Suppressor macrophage treated with lipopolysaccharide for 1 hour (primary cell): ENCODE measurements around the gene OSTF1.
A peak's percentile ranks its signal among the peaks of the same experiment; 100 is the strongest.

Source experiments
- DNase-seq, 3 donors: peaks; one replicate each; pipeline ENCODE4 v3.0.0-alpha.2; 2020 to 2022

OSTF1 gene

GRCh38 chr9:75087824-75088645 is at the start of gene OSTF1, which contains the start of gene NMRK1:
Gene OSTF1 (plus strand): TSS chr9:75088514. CDS start chr9:75088693, 179 bp downstream.
Gene NMRK1 (minus strand): TSS chr9:75088155. CDS start chr9:75083115, 5,040 bp downstream.
- DNase-seq: peak; percentile 98 to 100 (median 100)

- no peak for DNase-seq
Observed at GRCh38 chr9:75039009-75039408, 49.3 kb upstream of the OSTF1 start.

DNA sequence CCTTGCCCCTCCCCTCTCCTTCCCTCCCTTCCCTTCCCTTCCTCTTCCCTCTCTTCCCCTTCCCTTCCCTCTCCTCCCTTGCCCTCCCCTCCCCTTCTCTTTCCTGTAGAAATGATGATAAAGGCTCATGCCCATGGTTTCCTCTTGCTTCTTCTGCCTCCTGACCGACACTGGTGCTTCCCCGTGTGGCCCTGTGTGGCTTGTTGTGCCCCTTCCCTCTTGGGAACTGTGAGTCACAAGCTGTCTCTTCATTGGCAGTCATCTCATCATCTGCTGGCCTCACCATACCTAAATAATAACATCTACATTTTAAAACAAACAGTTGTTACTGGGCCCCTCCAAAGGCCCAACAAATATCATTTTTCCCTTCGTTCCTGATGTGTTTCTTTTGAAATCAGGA is 48.5 kb upstream of the OSTF1 start:
- peak; percentile 34 to 53 (median 52) for DNase-seq

DNA sequence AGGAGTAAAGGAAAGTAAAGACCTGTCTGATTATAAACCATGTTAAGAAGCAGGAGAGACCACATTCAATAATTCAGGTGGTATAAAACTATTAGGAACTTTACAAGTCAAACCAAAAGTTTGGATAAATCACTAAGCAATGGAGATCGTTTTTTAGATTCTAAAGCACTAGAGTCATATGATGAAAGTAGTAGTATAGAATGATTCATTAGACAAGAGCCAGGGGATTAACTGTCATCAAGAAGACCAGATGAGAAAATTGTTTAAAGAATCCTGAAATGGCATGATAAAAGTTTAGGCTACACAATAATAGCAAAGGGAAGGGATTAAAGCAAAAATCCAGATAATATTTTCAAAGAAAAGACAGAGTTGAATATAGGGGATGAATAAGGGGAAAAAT is 47.3 kb upstream of the OSTF1 start:
- no peak for DNase-seq

DNA sequence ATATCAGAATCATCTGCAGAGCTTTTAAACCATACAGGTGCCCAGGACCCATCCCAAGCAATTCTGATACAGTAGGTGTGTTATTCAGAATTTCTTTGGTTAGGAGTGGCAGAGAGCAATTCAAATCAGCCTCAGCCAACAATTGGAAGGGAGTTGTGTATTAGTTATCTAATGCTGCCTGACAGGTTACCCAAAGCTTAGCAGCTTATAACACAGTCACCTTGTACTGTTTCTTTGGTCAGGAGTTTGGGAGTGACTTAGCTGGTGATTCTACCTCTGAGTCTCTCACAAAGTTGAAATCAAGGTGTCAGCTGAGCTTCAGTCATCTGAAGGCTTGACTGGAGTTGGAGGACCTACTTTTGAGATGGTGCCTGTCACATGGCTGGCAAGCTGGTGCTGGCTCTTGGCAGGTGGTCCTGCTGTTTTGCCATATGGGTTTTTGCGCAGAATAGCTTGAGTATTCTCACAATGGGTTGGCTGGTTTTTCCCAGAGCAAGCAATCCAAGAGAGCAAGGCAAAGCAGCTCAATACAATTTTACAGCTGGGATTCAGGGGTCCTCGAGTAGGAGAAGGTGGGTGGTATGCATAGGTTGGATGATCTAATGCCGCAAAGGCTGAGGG is 41.5 kb upstream of the OSTF1 start:
- DNase-seq: no peak

- DNase-seq: no peak
Observed at GRCh38 chr9:75047506-75047905, 40.8 kb upstream of the OSTF1 start.

DNA sequence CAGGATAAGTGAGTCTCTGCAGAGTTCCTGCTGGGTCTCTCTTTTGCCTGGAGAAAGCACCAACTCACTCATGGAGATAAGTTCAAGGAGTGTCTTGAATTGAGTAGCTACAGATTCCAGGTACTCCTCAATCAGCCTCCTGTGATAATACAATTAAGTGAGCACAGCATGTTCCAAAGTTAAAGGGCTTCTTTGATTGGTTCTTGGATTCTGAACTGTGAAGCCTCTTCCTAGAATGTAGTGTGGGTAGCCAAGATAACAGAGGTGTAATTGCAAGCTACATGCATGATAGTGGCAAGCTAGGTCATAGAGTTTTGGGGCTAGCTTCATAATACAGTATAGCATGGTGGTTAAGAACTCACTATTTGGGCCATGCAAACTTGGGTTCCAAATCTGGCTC is 37.0 kb upstream of the OSTF1 start:
- no peak for DNase-seq

GRCh38 chr9:75053869-75054268 is 34.4 kb upstream of the OSTF1 start:
- DNase-seq: no peak

DNA sequence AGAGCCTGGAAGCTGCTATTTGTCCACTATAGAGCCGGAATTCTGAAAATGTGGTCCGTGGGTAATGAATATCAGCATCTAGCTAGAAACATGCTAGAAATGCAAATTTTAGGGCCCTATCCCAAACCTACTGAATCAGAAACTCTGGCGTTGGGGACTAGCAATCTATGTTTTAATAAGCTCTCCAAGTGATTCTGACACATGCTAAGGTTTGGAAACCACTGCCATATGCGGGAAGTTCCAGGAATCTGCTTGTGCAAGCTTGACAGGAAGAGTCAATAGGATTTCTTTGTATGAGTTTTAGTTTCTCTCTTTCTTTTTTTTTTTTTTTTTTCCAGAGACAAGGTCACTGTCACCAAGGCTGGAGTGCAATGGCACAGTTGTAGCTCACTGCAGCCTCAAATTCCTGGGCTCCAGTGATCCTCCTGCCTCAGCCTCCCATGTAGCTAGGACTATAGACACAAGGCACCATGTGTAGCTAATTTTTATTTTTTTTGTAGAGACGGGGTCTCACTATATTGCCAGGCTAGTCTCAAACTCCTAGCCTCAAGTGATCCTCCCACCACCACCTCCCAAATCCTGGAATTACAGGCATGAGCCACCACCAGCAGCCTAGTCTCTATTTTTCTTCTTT is 33.8 kb upstream of the OSTF1 start:
- peak in 1 of 3 donors; percentile 25 for DNase-seq

- no peak for DNase-seq
Observed at GRCh38 chr9:75061169-75061568, 27.1 kb upstream of the OSTF1 start.

- DNase-seq: no peak
Observed at GRCh38 chr9:75063556-75064305, 24.6 kb upstream of the OSTF1 start.

GRCh38 chr9:75064307-75065025 is 23.8 kb upstream of the OSTF1 start:
- no peak for DNase-seq

- DNase-seq: no peak
Observed at GRCh38 chr9:75065510-75065909, 22.8 kb upstream of the OSTF1 start.

DNA sequence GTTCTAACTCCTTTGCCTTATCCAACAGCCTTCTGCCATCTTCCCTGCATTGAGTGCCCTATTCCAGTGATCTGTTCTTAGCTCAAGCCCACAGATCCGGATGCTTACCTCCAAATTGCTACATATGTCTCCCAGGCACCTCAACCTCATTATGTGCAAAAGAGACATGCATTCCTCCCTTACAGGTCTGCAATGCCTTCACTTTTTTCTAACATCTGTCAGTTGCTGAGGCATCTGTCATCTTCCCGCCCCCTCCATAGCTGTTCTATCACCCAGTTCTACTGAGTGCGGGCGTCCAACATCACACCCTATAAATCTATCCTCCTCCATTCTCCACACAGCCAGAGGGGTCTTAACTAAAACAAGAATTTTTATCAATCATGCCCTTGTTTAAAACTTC is 20.4 kb upstream of the OSTF1 start:
- no peak for DNase-seq

DNA sequence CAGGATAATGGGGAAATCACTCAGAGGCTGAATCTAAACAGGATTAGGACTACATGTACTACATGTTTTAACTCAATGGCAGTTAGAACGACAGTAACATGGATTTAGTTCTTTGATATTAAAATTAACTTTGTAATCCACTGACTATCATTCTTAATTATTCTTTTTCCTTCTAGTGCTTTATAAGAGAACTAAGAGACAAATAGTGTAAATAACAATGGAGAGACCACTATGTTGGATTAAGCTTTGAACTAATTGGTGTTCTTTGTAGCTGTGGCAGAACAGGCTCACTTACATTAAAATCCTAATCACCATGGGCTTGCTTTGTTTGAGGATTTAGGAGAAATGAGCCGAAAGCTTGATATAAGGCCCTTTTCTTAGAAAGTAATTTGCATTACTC is 19.1 kb upstream of the OSTF1 start:
- no peak for DNase-seq

- no peak for DNase-seq
Observed at GRCh38 chr9:75071530-75072122, 16.7 kb upstream of the OSTF1 start.

- no peak for DNase-seq
Observed at GRCh38 chr9:75072895-75073294, 15.4 kb upstream of the OSTF1 start.

DNA sequence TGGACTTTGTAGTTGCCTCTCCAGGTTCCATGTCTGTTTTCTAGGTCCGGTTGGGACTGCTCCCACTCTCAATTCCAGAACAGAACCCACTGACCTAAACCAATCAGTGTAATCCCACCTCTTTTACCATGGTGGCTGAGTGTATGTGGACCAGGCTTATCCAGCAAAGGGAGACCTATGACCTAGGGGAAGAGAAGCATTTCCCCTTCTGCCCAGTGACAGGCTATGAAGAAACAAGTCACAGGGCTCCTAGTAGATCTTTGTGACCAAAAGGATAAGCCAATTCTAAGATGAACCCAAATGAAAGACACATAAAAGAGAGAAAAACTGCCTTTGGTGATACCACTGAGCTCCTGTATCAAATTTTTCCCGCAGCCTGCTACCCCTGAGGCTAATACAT is 6.7 kb upstream of the OSTF1 start:
- DNase-seq: peak in 1 of 3 donors; percentile 17

GRCh38 chr9:75083188-75083970 is 4.9 kb upstream of the OSTF1 start:
- DNase-seq: no peak

GRCh38 chr9:75084081-75084672 is 4.1 kb upstream of the OSTF1 start:
- DNase-seq: no peak

DNA sequence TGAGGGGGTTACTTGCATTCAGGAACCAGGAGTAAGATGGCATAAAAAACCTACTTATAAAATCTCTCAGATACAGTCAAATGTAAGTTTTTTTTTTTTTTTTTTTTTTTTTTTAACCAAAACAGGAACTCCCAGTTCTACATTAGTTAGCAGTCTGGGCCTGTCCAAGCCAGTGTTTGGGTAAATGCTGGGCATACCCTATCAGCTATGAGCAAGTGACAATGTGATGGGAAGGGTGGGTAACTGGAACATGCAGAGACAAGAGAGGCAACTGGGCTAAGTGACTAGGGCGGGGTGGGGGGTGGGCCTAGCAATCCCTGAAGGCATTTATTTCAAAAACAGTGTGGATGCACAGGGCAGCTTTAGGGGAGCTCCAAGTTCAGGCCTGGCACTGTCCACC is 2.7 kb upstream of the OSTF1 start:
- peak; percentile 49 to 63 (median 52) for DNase-seq
